ENCODE results near the gene TRIM16.
"Not testable (repeated sequence)": the region's sequence is repeated elsewhere in the genome, so short reads cannot be mapped to it uniquely, and the experiment has no call there.

- not testable (repeated sequence) for TF ChIP-seq CTCF, EP300 (IDR thresholded peaks at IDR 0.05)
These were observed 42.1 kb downstream of the TRIM16 start for GRCh38 chr17:15642014-15642413.

Data from tibial nerve (tissue), 4 donors.